Fibroblast of the aortic adventitia (primary cell): ENCODE measurements around the gene APC. TPM values are rescaled to one million over a fixed set of nuclear protein-coding genes. Genes with fewer than 3 reads are reported as not detected.

Source experiments
- DNase-seq: peaks from one replicate; pipeline ENCODE4 v3.0.0-alpha.2; 2010; ENCODE audit warnings: low read depth
- H3K4me3 ChIP-seq: 2 replicates; pipeline ENCODE4 v1.5.1; 2011; ENCODE audit warnings: low read depth, mild to moderate bottlenecking, control low read depth, low read length, moderate library complexity
- CTCF ChIP-seq: IDR thresholded peaks from 2 replicates; pipeline ENCODE4 v1.5.1; 2011; ENCODE audit warnings: mild to moderate bottlenecking, low read length, control low read depth, inconsistent platforms; ENCODE audit not compliant: insufficient read depth
- total RNA-seq: library from RNA; depleted of rRNA; stranded (reverse); fragments of >200 nt; gene quantifications from 2 replicates; pipeline ENCODE4 v1.2.3, GENCODE V29; 2012; ENCODE audit warnings: low replicate concordance

Gene APC
- total RNA-seq, 1 donor, result 61.7 TPM

DNA sequence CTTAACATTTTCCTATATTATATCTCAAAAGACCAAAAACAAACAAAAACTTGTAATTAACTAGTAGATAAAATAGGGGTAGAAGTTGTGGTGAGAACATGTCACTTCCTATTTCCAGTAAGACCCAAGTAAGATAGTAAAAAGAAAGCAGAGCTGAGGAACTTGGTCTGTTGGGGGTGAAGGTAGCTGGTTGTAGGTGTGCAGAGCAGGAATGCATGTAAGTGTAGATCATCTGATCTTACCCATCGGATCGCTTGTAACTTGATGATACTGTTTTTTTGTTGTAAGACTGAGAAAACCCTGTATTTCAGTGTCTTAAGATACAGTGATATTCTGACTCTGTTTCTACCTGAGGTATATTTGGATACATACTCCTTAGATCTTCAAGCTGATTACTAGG is 129.1 kb downstream of the APC start:
- no peak overlapping the region for H3K4me3 ChIP-seq
- DNase-seq, result no peak
- no peak for TF ChIP-seq CTCF

- no peak overlapping the region for H3K4me3 ChIP-seq
- TF ChIP-seq CTCF, result no peak
- no peak for DNase-seq
Observed at GRCh38 chr5:112867411-112867810, 129.7 kb downstream of the APC start.

GRCh38 chr5:112869948-112870347 is 132.3 kb downstream of the APC start:
- no peak for TF ChIP-seq CTCF

GRCh38 chr5:112870966-112871365 is 133.3 kb downstream of the APC start:
- no peak overlapping the region for H3K4me3 ChIP-seq
- no peak for TF ChIP-seq CTCF
- no peak for DNase-seq

More at GRCh38 chr5:112869948-112870347, 132.3 kb downstream of the APC start:
- no peak overlapping the region for H3K4me3 ChIP-seq
- no peak for DNase-seq

GRCh38 chr5:112876362-112876761 is 138.7 kb downstream of the APC start:
- DNase-seq, result no peak
- H3K4me3 ChIP-seq, result no peak overlapping the region
- no peak for TF ChIP-seq CTCF

DNA sequence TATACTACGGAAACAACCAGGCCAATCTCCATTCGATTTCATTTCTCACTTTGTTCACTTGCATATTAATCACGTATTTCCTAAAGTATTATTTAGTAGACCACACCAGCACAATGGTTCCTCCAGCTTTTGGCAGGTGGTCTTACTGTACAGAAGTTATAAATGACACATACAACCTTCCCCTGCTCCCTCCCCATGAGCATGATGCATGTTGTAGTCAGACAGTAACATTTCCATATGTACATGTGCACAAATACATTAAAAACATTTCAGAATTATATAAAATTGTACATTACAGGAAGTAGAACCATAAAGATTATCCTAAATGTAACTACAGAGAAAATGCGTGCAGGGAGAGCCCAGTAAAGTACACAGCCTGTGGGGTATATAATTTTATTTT is 140.4 kb downstream of the APC start:
- no peak for DNase-seq
- no peak overlapping the region for H3K4me3 ChIP-seq
- TF ChIP-seq CTCF, result no peak

DNA sequence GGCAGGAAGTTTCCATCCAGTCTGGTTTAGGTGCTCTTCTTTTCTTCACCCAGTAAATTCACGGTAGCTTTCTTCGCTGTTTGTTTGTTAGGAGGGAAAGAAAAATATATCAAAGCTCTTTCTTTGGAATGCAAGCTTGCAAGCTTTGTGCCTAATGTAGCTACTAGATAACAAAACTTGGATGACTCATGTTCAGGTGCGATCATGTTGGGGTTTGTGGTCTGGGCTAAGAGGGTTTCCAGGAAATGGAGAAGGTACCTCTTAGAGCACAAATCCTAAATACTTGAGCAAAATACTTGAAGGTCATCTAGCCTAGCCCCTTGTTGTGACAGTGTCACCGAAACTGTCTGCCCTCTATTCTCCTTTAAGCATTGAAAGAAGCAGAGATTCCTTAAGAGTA is 141.1 kb downstream of the APC start:
- no peak overlapping the region for H3K4me3 ChIP-seq
- no peak for DNase-seq
- TF ChIP-seq CTCF, result no peak
